Nephron (organoid): Measurements from ENCODE around the gene SERINC5.

Experiments used
- H3K27ac Mint-ChIP-seq, 3 experiments: 2 replicates each; pipeline ENCODE4 v1.8.0; 2020; ENCODE audit warnings: mixed read lengths in 3 of 3, mild to moderate bottlenecking in 2 of 3, moderate library complexity in 1 of 3
- H3K27me3 Mint-ChIP-seq: 2 replicates; pipeline ENCODE4 v1.8.0; 2021; ENCODE audit warnings: low read depth, mild to moderate bottlenecking, moderate library complexity, mixed read lengths
- H3K36me3 Mint-ChIP-seq: 2 replicates; pipeline ENCODE4 v1.8.0; 2020; ENCODE audit warnings: low read depth, mixed read lengths
- H3K4me1 Mint-ChIP-seq: 2 replicates; pipeline ENCODE4 v1.8.0; 2020; ENCODE audit warnings: mixed read lengths
- H3K4me3 Mint-ChIP-seq, 3 experiments: 2 replicates each; pipeline ENCODE4 v1.8.0; 2020; ENCODE audit warnings: mild to moderate bottlenecking in 3 of 3, mixed read lengths in 3 of 3, moderate library complexity in 2 of 3
- H3K9me3 Mint-ChIP-seq: 2 replicates; pipeline ENCODE4 v1.8.0; 2020; ENCODE audit warnings: mixed read lengths
- CTCF ChIP-seq, 3 experiments: fragments of 200-600 bp; sonication (generic); IDR thresholded peaks; one replicate each; pipeline ENCODE4 v1.5.0; 2021; ENCODE audit warnings: antibody characterized with exemption in 3 of 3; ENCODE audit not compliant: unreplicated experiment in 3 of 3

The SERINC5 gene

GRCh38 chr5:80243567-80243966 is 12.3 kb downstream of the SERINC5 start:
- Mint-ChIP-seq H3K27ac (peak overlapping the region; percentile 43 to 67 (median 54)), H3K9me3 (peaks cover 19% of the 10 kb centered on the region), H3K27me3 (no peaks in the 10 kb centered on the region), H3K4me1 (peaks cover 57% of the 10 kb centered on the region), H3K36me3 (peaks cover 47% of the 10 kb centered on the region), H3K4me3 (no peak overlapping the region)
- no peak for TF ChIP-seq CTCF (IDR thresholded peaks at IDR 0.05; ENCODE audit: unreplicated experiment in 3 of 3)

DNA sequence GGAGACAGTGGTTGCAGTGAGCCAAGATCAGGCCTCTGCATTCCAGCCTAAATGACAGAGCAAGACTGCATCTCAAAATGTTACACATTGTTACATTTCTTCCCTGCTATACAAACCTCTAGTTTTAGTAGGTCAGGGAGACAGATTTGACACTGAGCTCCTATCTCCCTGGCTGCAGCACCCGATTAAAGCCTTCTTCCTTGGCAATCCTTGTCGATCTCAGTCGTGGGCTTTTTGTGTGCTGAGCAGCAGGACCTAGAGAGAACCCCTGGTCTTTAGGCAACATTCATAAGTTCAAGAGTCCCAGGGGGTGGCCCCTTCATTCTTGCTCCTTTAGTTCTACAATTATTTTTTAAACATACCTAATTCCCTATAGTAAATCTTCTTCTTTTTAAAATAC is 13.0 kb downstream of the SERINC5 start:
- peaks cover 49% of the 10 kb centered on the region for H3K36me3 Mint-ChIP-seq
- peak overlapping the region; percentile 43 to 67 (median 54) for H3K27ac Mint-ChIP-seq
- no peak overlapping the region for H3K4me3 Mint-ChIP-seq
- no peaks in the 10 kb centered on the region for H3K27me3 Mint-ChIP-seq
- H3K9me3 Mint-ChIP-seq, result peaks cover 19% of the 10 kb centered on the region
- H3K4me1 Mint-ChIP-seq, result peaks cover 61% of the 10 kb centered on the region
- no peak for TF ChIP-seq CTCF (IDR thresholded peaks at IDR 0.05; ENCODE audit: unreplicated experiment in 3 of 3)

DNA sequence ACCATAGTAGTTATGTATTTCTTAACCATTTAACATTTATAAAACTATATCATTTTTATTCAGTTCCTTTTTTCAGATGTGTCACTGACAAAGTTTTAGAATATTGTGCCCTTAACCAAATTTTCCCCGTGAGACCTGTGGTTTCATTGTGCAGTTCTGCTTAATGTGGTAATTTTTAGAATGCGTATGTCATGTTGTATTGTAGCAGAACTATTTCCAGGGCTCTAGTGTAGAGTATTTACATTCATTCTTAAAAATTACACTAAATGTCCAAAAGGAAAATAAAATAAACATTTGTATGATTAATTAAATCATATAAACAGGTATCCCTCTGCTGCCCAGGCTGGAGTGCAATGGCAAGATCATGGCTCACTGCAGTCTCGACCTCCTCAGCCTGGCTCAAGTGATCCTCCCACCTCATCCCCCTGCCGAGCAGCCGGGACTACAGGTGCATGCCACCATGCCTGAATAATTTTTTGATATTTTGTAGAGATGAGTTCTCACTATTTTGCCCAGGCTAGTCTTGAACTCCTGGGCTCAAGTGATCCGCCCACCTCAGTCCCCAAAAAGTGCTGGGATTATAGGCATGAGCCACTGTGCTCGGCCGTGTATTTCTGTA is 15.4 kb downstream of the SERINC5 start:
- TF ChIP-seq CTCF (IDR thresholded peaks at IDR 0.05; ENCODE audit: unreplicated experiment in 3 of 3), result no peak
- Mint-ChIP-seq H3K4me1 (peaks cover 41% of the 10 kb centered on the region), H3K27ac (peak overlapping the region in 1 of 3 experiments; percentile 97), H3K27me3 (no peaks in the 10 kb centered on the region), H3K36me3 (peaks cover 49% of the 10 kb centered on the region), H3K9me3 (peaks cover 19% of the 10 kb centered on the region), H3K4me3 (no peak overlapping the region)

DNA sequence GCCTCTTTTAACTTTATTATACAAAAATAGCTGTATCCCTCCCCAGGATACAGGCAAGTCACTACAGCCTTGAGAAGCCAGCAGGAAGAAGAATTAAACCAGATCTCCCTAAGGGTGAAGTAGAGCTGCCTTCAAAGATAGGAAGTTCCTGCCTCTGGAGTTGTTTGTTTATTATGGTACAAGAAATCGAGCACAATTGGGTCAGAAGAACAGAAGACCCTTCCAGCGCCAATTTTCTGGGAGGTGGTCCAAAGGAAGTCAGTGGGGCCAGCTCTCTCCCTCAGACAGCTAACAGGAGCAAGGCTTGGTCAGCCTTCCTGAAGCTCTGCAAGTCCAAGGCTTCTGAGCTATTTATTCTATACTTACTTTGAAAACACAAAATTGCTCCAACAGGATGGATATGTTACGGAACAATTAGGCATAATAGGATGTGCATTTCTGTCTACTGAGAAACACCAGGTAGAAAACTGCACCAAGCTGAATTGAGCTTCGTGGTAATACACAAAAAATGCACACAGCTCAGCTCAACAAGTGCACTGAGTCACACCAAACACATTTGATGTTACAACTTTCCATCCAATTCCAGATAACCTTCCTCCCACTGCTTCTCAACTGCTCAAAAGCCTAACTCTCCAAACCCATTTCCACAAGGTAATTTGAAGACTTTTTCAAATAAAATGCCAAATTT is 16.0 kb downstream of the SERINC5 start:
- Mint-ChIP-seq H3K4me1 (peaks cover 35% of the 10 kb centered on the region), H3K36me3 (peaks cover 44% of the 10 kb centered on the region), H3K4me3 (peak overlapping the region in 1 of 3 experiments; percentile 3), H3K27me3 (no peaks in the 10 kb centered on the region), H3K9me3 (peaks cover 17% of the 10 kb centered on the region), H3K27ac (peak overlapping the region; percentile 70 to 97 (median 85))
- no peak for TF ChIP-seq CTCF (IDR thresholded peaks at IDR 0.05; ENCODE audit: unreplicated experiment in 3 of 3)

DNA sequence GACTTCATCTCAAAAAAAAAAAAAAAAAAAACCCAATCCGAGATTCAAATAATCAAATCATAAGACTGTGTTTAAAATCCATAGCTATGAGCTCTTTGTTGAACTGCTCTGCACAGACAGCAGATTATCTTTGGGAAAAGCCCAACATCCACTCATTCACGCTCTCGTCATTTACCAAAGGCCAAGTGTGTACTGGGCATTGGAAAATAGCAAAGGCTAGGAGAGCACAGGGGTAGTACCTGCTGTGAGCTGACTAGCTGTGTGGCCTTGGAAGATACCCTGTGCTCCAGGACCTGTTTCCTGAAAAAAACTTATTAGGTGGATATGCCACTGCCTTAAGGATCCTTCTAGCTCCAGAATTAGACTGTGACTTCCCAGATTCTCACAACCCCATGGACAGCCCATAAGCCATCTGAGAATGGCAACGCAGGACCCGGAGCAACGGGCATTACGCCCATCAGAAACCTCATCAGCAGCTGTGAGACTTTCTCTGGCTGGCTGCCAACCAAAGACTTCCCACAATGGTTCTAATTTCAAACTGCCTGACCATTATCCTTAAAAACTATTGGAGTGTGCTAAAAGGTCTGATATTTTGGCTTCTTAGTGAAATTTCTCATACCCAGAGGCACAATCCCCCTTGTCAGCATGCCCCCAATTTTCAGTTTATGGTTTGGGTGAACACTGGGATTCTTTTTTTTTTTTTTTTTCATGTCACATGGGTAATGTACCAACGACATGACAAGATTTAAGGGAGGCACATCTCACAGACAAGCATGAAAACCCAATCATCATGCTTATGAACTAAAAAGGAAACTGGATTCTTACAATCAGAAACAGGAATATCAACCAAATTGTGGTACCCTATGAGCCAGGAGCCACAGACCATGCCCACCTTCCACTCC is 16.8 kb downstream of the SERINC5 start:
- H3K27me3 Mint-ChIP-seq, result no peaks in the 10 kb centered on the region
- H3K4me1 Mint-ChIP-seq, result peaks cover 34% of the 10 kb centered on the region
- TF ChIP-seq CTCF (IDR thresholded peaks at IDR 0.05; ENCODE audit: unreplicated experiment in 3 of 3), result no peak
- H3K36me3 Mint-ChIP-seq, result peaks cover 42% of the 10 kb centered on the region
- peak overlapping the region in 2 of 3 experiments; percentile 28 to 55 for H3K4me3 Mint-ChIP-seq
- peaks cover 16% of the 10 kb centered on the region for H3K9me3 Mint-ChIP-seq
- peak overlapping the region; percentile 70 to 97 (median 85) for H3K27ac Mint-ChIP-seq
